ENCODE data around the gene ATXN7L3. TPM values are rescaled to one million over a fixed set of nuclear protein-coding genes. Genes with fewer than 3 reads are reported as not detected.
A peak's percentile ranks its signal among the peaks of the same experiment; 100 is the strongest.

The ATXN7L3 gene
- total and polyA plus RNA-seq, 9 of the 15 experiments (the other 6 are each of a cell fraction or from before 2014, with no cell fraction given), result 0.62 to 66.1 (median 33.2) TPM

- TF ChIP-seq TARDBP (IDR thresholded peaks at IDR 0.05) (peak; percentile 63; the same call in 1 of the 2 replicates), E2F6 (IDR thresholded peaks at IDR 0.05; ENCODE audit: borderline replicate concordance in 1 of 2, extremely low read depth in 1 of 2, insufficient read depth in 1 of 2, insufficient read length in 1 of 2, low read depth in 1 of 2, low read length in 1 of 2, poor library complexity in 1 of 2, severe bottlenecking in 1 of 2) (peak; percentile 97 to 100), CXXC5 (CRISPR knock-in tag; IDR thresholded peaks at IDR 0.05) (peak; percentile 97), ZEB2 (IDR thresholded peaks at IDR 0.05) (no peak), ZNF146 (CRISPR knock-in tag; IDR thresholded peaks at IDR 0.05; ENCODE audit: unreplicated experiment) (no peak), ZNF165 (CRISPR knock-in tag; IDR thresholded peaks at IDR 0.05; ENCODE audit: borderline replicate concordance) (no peak), HDAC3 (IDR thresholded peaks at IDR 0.05; ENCODE audit: borderline replicate concordance, partially characterized antibody) (no peak), TSC22D4 (tag; IDR thresholded peaks at IDR 0.05) (no peak), CSDE1 (IDR thresholded peaks at IDR 0.05) (no peak; a peak in 1 of 4 replicates), FOXA3 (CRISPR knock-in tag; conservative IDR thresholded peaks at IDR 0.05 in 1 of 2, IDR thresholded peaks at IDR 0.05 in 1 of 2) (no peak), JUND (IDR thresholded peaks at IDR 0.05; ENCODE audit: borderline replicate concordance, low read depth, low read length) (peak; percentile 72), JUND (tag; IDR thresholded peaks at IDR 0.05; ENCODE audit: borderline replicate concordance, low read depth, low read length) (peak; percentile 18; the same call in 1 of the 3 replicates), CHCHD3 (CRISPR knock-in tag; IDR thresholded peaks at IDR 0.05) (no peak), MECOM (CRISPR knock-in tag; IDR thresholded peaks at IDR 0.05) (no peak), SMAD1 (IDR thresholded peaks at IDR 0.05; ENCODE audit: low read depth, low read length, partially characterized antibody) (no peak), MBD1 (CRISPR knock-in tag; IDR thresholded peaks at IDR 0.05) (no peak), ZNF140 (CRISPR knock-in tag; IDR thresholded peaks at IDR 0.05) (no peak), FOXP1 (CRISPR knock-in tag; IDR thresholded peaks at IDR 0.05) (peak; percentile 90), MCM5 (IDR thresholded peaks at IDR 0.05; ENCODE audit: low read depth) (no peak), SRSF9 (IDR thresholded peaks at IDR 0.05; ENCODE audit: borderline replicate concordance, low read depth, low read length) (no peak), CTCFL (IDR thresholded peaks at IDR 0.05; ENCODE audit: borderline replicate concordance, insufficient read depth, low read depth, low read length, poor library complexity, severe bottlenecking) (peak; percentile 97), NFIC (IDR thresholded peaks at IDR 0.05) (peak; percentile 48)
Measured at GRCh38 chr17:44210342-44211192, 10.9 kb upstream of the ATXN7L3 start (continued).

Data from K562 (cell line).